Heart left ventricle (tissue), 16 donors: ENCODE data around the gene SP6. TPM values are rescaled to one million over a fixed set of nuclear protein-coding genes. Genes with fewer than 3 reads are reported as not detected.

Experiments used
- ATAC-seq, 4 donors: fragments of 200-7000 bp; cut with Tn5 transposase; one replicate each; pipeline ENCODE4 v1.9.1; 2020 to 2022; ENCODE audit warnings: moderate library complexity in 4 of 4, mild to moderate bottlenecking in 3 of 4, moderate number of reproducible peaks in 1 of 4
- DNase-seq, 5 donors: peaks; one replicate each; pipeline ENCODE4 v3.0.0-alpha.2; 2020
- H3K27ac ChIP-seq, 12 donors: fragments of 200-600 bp; sonication (generic) in 4 of 12; one replicate each; pipeline versions ENCODE4 v1.5.0 to v1.8.0; 2016 to 2022; ENCODE audit warnings: mild to moderate bottlenecking in 2 of 12
- H3K27me3 ChIP-seq, 9 donors: fragments of 200-600 bp; sonication (generic) in 2 of 9; one replicate each; pipeline versions ENCODE4 v1.5.1 to v1.8.0; 2016 to 2022; ENCODE audit warnings: mild to moderate bottlenecking in 3 of 9
- H3K36me3 ChIP-seq, 9 donors: fragments of 200-600 bp; sonication (generic) in 2 of 9; one replicate each; pipeline versions ENCODE4 v1.5.0 to v1.8.0; 2018 to 2022; ENCODE audit warnings: mild to moderate bottlenecking in 2 of 9
- H3K4me1 ChIP-seq, 12 donors: fragments of 200-600 bp; sonication (generic) in 4 of 12; one replicate each; pipeline versions ENCODE4 v1.5.0 to v1.8.0; 2016 to 2022; ENCODE audit warnings: mild to moderate bottlenecking in 3 of 12
- H3K4me3 ChIP-seq, 12 donors: fragments of 200-600 bp; sonication (generic) in 4 of 12; one replicate each; pipeline versions ENCODE4 v1.5.0 to v1.8.0; 2017 to 2022; ENCODE audit warnings: mild to moderate bottlenecking in 9 of 12, moderate library complexity in 4 of 12
- H3K9me3 ChIP-seq, 12 donors: fragments of 200-600 bp; sonication (generic) in 4 of 12; one replicate each; pipeline versions ENCODE4 v1.5.0 to v1.8.0; 2016 to 2022; ENCODE audit warnings: mild to moderate bottlenecking in 1 of 12
- CTCF ChIP-seq, 12 donors: fragments of 200-600 bp; sonication (generic) in 4 of 12; IDR thresholded peaks; one replicate each; pipeline versions ENCODE4 v1.5.0 to v1.8.0; 2018 to 2022; ENCODE audit warnings: antibody characterized with exemption in 12 of 12, mild to moderate bottlenecking in 5 of 12
- POLR2A ChIP-seq, 2 donors: fragments of 450-650 bp; IDR thresholded peaks; one replicate each; pipeline ENCODE4 v1.6.1; 2017; ENCODE audit warnings: antibody characterized with exemption in 2 of 2, mild to moderate bottlenecking in 2 of 2, moderate library complexity in 2 of 2
- WGBS, 4 donors: extraction: QIAGEN DNeasy Blood & Tissue Kit in 2 of 4; methylation state at CpG; one replicate each; pipeline versions ENCODE4 v1.1.5 to v1.1.7; 2013 to 2018; 5-methylcytosine and 5-hydroxymethylcytosine counted together
- intact Hi-C, 10 donors: fragments of 100-400 bp; cut with DNase I; formaldehyde crosslinking; loops; one replicate each; pipeline versions ENCODE4 v1.11.1 to v1.14.2; 2022
- polyA plus RNA-seq, 2 donors: library from polyadenylated mRNA; stranded (reverse); fragments of 200-250 nt; gene quantifications; one replicate each; pipeline ENCODE4 v1.2.3, GENCODE V29; 2013
- total RNA-seq, 9 donors: library from RNA; depleted of rRNA in 2 of 9; stranded (reverse); fragments of >200 nt in 2 of 9; fragmentation: NEBNext Ultra II Directional in 3 of 9; extraction: Animal tissue kit (Norgen Biotek cat#: 25700) in 3 of 9; gene quantifications; one replicate each; pipeline versions ENCODE4 v1.1.0 to v1.2.4, GENCODE V29; 2016 to 2023
- donor health status: ischemic (EF 13 %, LVEDD 7.1; RV severe dilation, severe dysfunction).
- donor health status: healthy with polysubstance abuse.
- donor health status: DM: no; HTN: yes; CAD: no.
- donor health status: DM: no; HTN: no; CAD: no.
- donor health status: ischemic (EF 25% LVEDD 6.9; RV normal size, moderate dysfunction).
- donor health status: ischemic (EF 25% LVEDD 5.7; RV mildly dilated, moderate dysfunction).
- donor health status: healthy.
- donor health status: DM: yes; HTN: yes; CAD: no.
- donor health status: ischemic (EF 35%, LVEDD 5.7; RV mildly dilated, moderate dysfunction).
- donor health status: nonischemic (EF 11% LVEDD 7.7; RV severe dilation, severe dysfunction).
- donor health status: DM: yes; HTN: yes; CAD: no.
- donor health status: PGD.
- donor health status: ischemic (EF 29% LVEDD 5.4; RV normal size, mild dysfunction).
- donor health status: nonischemic (EF 23%, LVEDD 6.1; RV moderate dilation, normal function).

Gene SP6
- total and polyA plus RNA-seq, 11 donors = 0.12 to 2.5 (median 0.32) TPM; not detected in 2

- no peak overlapping the region for H3K27ac ChIP-seq
- no peak for TF ChIP-seq CTCF (IDR thresholded peaks at IDR 0.05)
- no peak for TF ChIP-seq POLR2A (IDR thresholded peaks at IDR 0.05)
- 38 to 44% (median 42%) methylated on average over 6 to 15 of the region's 15 CpGs for WGBS, 4 donors
- H3K4me3 ChIP-seq = no peak overlapping the region
- H3K36me3 ChIP-seq = no peaks in the 10 kb centered on the region
- DNase-seq (no peak), ATAC-seq (no peak)
- intact Hi-C loops = no loop called here
- peaks cover 0 to 82% (median 22%) of the 10 kb centered on the region in 9 donors for H3K27me3 ChIP-seq
- peaks cover 0 to 8% (median 0%) of the 10 kb centered on the region in 12 donors for H3K4me1 ChIP-seq
- no peaks in the 10 kb centered on the region for H3K9me3 ChIP-seq
These were observed 21.7 kb upstream of the SP6 start for GRCh38 chr17:47872651-47873161.

DNA sequence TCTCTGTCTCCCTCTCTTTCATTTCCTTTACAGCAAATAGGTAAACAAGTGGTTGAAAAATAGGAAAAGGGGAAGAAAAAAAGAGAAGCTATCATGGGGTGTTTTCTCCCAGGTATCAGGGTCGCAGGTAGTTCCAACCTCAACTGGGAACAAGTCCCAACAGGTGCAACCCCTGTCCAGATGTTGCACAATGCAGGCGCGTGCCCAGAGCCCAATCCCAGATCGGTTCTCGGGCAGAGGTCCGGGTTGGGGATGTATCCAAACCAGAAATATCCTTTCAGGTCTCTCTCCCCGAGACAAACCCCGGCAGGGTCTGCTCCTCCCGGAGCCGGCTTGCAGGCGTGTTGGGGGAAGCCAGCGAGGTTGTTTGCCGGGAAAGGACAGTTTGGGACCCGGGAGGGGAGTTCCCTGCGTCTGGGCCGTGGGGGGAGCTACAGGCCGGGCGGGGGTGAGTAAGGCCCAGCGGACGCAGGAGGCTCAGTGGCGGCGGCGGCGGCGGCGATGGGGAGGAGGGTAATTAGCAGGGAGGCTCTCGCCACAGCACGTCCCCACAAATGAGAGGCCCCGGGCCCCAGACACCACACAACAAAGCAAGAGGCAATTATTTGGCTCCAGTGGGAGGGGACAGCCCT, 21.2 kb upstream of the SP6 start:
- ATAC-seq = no peak
- H3K27me3 ChIP-seq = peaks cover 0 to 81% (median 18%) of the 10 kb centered on the region in 9 donors

DNA sequence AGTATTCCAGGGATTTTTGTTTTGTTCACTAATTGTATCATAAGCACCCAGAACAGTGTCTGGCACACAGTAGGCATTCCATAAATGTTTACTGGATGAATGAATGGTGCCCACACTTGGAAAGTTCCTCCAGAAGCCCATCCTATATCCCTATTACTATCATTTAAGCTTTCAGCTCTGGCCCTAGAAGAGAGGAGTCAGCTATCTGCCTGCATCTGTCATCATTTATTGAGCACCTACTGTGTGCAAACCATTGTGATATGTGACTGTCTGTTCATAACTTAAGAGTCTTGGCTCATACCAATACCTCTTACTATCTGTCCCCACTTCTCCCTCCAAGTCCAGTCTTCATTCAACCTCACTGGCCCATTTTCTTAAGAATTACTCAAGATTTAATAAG, 20.1 kb upstream of the SP6 start:
- no peak for DNase-seq
- intact Hi-C loops = no loop called here
- no peak for TF ChIP-seq POLR2A (IDR thresholded peaks at IDR 0.05)
- TF ChIP-seq CTCF (IDR thresholded peaks at IDR 0.05) = no peak
- Histone ChIP-seq H3K27ac (no peak overlapping the region), H3K36me3 (no peaks in the 10 kb centered on the region), H3K9me3 (no peaks in the 10 kb centered on the region), H3K27me3 (peaks cover 0 to 71% (median 18%) of the 10 kb centered on the region in 9 donors), H3K4me1 (peaks cover 0 to 8% (median 0%) of the 10 kb centered on the region in 12 donors), H3K4me3 (no peak overlapping the region)
- ATAC-seq = no peak

More for the DNA sequence above, 21.2 kb upstream of the SP6 start:
- intact Hi-C loops = no loop called here
- Histone ChIP-seq H3K9me3 (no peaks in the 10 kb centered on the region), H3K4me3 (no peak overlapping the region), H3K27ac (no peak overlapping the region), H3K4me1 (peaks cover 0 to 8% (median 0%) of the 10 kb centered on the region in 12 donors), H3K36me3 (no peaks in the 10 kb centered on the region)
- WGBS, 4 donors = 35 to 48% (median 45%) methylated on average over 29 of the region's 29 CpGs
- no peak for TF ChIP-seq CTCF (IDR thresholded peaks at IDR 0.05)
- TF ChIP-seq POLR2A (IDR thresholded peaks at IDR 0.05) = no peak
- peak in 1 of 5 donors; percentile 60 for DNase-seq

GRCh38 chr17:47870056-47870455, 19.1 kb upstream of the SP6 start:
- Histone ChIP-seq H3K27ac (no peak overlapping the region), H3K4me3 (no peak overlapping the region), H3K4me1 (peaks cover 0 to 8% (median 0%) of the 10 kb centered on the region in 12 donors), H3K27me3 (peaks cover 0 to 61% (median 18%) of the 10 kb centered on the region in 9 donors), H3K9me3 (no peaks in the 10 kb centered on the region), H3K36me3 (no peaks in the 10 kb centered on the region)
- ATAC-seq (no peak), DNase-seq (no peak)
- intact Hi-C loops = no loop called here
- 9 to 53% (median 41%) methylated on average over 1 of the region's 1 CpG for WGBS, 4 donors
- TF ChIP-seq POLR2A (IDR thresholded peaks at IDR 0.05) = no peak
- no peak for TF ChIP-seq CTCF (IDR thresholded peaks at IDR 0.05)
